Activated CD8-positive, alpha-beta memory T cell treated with anti-CD3 and anti-CD28 coated beads, Interleukin-2, amount 50 U/mL, for 48 hours (primary cell): Measurements from ENCODE around the gene CDH4.

Experiments used
- DNase-seq: peaks from one replicate; pipeline ENCODE4 v3.0.0-alpha.2; 2020

The CDH4 gene

DNA sequence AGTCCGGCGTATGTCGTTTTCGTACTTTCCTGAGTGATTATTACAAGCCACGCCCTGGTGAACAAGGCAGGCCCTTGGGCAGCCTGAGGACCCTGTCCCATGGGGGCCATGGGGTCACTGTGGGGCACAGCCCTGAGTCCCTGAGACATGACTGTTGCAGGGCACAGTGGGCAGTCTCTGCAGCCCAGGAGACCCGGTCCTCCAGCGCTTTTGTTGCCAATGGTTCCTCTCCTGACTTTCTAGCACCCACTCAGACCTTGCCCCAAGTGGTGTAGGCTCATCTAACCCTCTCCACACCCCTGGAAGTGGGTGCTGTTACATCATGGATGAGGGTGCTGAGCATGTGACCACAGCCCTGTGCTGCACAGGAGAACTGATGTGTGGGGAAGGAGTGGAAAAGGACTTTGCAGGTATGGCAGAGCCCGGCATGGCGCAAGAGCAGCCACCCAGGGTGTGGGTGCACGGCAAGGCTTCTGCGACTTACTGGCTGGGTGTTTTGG, 494.1 kb downstream of the CDH4 start:
- no peak for DNase-seq

- DNase-seq, result no peak
Measured at GRCh38 chr20:61746781-61747180, 494.7 kb downstream of the CDH4 start.

GRCh38 chr20:61748376-61748775, 496.3 kb downstream of the CDH4 start:
- no peak for DNase-seq

- DNase-seq, result no peak
Measured at GRCh38 chr20:61749406-61750075, 497.5 kb downstream of the CDH4 start.

GRCh38 chr20:61750093-61750492, 498.0 kb downstream of the CDH4 start:
- DNase-seq, result no peak

- no peak for DNase-seq
Measured at GRCh38 chr20:61752576-61752975, 500.5 kb downstream of the CDH4 start.

GRCh38 chr20:61753316-61753942, 501.4 kb downstream of the CDH4 start:
- no peak for DNase-seq

DNA sequence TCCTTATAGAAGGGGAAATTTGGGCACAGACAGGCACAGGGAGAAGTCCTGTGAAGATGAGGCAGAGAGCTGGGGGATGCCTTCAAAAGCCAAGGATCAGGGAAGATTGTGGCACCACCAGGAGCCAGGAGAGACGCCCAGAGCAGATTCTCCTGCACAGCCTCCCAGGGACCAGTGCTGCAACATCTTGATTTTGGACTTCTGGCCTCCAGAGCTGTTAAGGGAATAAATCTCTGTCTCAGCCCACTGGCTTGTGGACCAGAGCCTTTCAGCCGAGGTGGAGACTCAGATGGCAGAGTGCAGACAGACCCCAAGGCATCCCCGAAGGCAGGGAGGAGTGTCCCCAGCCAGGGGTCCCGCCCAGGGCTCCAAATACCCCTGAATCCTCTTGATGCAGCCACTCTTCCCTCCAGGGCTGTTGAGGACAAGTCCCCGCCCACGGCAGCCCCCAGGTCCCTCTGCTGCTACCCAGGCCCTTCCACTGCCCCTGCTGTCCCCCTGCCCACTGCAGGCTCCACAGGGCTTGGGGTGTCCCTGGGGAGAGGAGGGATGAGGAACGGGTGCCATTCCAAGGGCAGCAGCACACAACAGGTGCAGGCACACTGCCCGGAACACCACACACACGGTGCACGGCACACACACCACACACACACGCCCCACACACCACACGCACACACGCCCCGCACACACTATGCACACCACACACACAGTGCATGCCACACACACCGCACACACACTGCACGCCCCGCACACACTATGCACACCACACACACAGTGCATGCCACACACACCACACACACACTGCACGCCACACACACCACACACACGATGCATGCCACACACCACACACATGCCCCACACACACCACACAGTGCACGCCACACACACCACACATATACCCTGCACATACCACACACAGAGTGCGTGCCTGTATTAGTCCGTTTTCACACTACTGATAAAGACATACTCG, 502.2 kb downstream of the CDH4 start:
- DNase-seq, result no peak

DNA sequence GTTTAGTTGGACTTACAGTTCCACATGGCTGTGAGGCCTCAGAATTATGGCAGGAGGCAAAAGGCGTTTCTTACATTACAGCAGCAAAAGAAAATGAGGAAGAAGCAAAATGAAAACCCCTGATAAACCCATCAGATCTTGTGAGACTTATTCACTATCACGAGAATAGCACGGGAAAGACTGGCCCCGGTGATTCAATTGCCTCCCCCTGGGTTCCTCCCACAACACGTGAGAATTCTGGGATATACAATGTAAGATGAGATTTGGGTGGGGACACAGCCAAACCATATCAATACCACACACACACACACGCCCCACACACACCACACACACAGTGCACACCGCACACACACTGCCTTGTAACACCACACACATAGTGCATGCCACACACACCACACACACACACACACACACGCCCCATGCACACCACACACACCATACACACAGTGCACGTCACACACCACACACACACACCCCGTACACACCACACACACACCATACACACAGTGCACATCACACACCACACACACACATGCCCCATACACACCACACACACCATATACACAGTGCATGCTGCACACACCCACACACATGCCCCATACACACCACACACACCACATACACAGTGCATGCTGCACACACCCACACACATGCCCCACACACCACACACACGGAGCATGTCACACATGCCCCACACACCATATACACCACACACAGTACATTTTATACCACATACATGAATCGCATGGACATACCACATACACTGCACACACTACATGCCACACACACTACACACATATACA, 503.1 kb downstream of the CDH4 start:
- DNase-seq, result no peak

DNA sequence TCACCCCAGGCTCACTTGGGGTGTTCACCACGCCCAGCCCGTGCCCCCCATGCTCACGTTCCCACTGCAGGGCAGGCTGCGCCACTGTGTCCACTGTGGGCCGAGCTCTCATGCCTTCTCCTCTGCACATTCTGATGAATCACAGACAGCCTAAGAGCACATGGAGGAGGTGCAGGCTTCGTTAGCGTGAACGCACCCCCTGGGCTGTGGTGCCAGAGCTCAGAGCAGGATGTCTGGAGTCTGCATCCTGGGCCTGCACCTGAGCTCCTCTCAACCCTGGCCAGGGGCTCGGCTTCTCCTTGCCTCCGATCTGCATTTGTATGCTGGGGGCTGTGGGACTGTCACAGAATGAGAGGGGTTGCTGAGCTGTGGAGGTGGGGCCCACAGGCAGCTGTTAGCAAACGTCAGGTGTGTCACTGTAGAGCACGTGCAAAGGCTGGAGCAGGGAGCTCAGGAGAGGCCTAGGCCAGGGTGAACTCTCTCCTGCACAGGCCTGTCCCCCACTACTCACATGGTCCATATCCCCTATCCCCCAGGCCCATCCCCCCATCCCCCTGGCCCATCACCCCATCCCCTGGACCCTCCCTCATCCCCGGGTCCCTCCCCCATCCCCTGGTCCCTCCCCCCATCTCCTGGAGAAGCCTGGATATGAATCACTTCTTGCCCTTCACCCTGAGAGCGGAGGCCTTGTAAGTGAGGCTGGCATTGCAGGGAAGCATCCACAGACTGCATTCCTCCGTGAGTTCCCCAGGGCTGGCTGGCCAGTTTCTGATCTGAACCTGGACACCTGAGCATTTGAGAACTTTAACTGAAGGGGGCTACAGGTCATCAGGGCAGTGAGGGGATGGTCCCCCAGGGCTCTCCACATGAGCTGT, 504.1 kb downstream of the CDH4 start:
- DNase-seq, result no peak

DNA sequence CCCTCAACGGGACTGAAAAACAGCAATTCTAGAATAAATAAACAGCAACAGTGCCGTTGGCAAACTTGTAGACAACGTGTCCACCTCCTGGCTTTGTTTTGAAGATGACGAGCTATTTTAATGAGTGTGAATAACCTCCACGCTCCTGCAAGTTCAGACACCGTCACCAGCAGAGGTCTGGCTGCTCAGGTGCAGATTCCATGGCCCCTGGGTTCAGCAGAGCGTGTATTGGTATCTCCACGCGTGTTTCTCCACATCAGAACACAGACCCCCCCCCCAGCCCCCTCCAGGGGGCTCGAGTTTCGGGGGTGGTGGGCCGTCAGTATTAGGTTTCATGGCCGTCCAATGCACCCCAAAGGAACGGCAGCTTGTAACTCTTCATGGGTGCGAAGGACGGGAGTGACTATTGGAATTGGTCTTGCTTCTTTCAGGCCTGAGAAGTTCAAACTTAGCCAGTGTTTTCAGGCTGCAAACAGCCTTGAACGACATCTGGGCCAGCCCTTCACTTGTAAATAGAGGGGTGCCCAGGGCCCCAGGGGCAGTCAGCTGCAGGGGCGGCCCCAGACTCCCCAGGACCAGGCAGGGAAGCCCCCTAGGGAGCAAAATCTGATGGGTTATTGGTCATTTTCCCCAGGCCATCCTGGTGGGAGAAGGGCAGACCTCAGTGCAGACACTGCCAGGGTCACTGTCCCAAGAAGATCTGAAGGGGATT, 505.1 kb downstream of the CDH4 start:
- DNase-seq, result no peak

GRCh38 chr20:61757678-61758563, 505.9 kb downstream of the CDH4 start:
- DNase-seq, result no peak

DNA sequence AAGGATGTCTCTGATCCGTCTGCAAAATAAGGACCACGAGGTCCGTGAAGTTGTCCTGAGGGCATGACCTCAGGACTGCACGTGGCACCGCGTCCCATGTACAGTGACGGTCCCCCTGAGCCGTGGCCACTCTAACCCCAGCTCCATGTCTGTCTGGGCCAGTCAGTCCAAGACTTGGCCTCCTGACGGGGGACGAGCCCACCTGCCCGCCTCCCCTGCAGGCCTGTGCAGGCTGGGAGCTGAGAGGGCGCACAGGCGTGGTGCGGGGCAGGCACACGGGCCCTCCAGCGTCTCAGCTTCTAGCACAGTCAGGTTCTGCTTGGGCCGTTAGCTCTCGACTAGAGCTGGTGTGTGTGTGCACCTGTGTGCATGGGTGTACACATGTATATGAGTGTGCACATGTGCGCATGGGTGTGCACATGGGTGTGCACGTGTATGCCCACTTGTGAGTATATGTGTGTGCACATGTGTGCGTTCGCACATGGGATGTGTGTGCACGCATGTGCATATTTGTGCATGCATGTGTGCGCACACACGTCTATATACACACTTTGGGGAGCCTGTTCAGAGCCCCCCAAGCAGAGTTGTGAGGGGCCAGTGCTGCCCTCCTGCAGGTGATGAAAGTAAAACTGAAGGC, 506.6 kb downstream of the CDH4 start:
- no peak for DNase-seq

- no peak for DNase-seq
Measured at GRCh38 chr20:61759286-61760065, 507.4 kb downstream of the CDH4 start.

DNA sequence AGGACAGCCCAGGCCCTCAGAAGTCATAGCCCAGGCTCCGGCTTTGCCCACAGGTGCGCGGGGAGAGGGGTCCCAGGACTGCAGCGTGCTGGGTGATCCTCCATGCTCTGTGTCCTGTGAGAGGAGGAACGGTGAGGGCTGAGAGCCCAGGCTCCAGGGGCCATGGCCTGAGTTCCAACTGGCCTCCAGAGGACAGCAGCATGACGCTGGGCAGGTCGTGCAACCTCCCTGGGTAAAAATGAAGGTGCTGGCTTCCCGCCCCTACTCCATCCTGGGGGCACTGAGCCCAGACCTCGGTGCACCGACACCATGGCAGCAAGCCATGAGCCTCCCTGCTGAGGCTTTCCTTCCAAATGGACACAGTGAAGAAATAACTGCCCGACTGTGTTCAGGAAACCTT, 508.3 kb downstream of the CDH4 start:
- DNase-seq, result no peak

DNA sequence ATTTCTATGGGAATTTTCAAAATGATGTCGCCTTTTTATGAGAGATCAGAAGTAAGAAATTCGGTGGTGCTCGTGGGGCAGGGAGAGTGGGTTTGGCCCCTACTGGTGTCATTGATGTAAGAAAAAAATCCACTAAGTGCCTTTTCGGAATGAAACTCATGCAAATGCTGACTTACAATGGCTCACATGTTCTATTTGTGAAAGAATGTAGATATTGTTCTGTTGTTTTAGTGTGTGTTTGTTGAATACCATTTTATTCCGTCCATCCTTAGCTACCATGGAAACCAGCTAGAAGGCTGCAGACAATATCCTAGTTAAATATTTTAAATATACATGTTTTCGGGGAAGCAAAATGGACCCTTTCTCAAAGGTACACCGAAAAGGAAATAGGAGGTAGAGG, 508.7 kb downstream of the CDH4 start:
- no peak for DNase-seq

DNA sequence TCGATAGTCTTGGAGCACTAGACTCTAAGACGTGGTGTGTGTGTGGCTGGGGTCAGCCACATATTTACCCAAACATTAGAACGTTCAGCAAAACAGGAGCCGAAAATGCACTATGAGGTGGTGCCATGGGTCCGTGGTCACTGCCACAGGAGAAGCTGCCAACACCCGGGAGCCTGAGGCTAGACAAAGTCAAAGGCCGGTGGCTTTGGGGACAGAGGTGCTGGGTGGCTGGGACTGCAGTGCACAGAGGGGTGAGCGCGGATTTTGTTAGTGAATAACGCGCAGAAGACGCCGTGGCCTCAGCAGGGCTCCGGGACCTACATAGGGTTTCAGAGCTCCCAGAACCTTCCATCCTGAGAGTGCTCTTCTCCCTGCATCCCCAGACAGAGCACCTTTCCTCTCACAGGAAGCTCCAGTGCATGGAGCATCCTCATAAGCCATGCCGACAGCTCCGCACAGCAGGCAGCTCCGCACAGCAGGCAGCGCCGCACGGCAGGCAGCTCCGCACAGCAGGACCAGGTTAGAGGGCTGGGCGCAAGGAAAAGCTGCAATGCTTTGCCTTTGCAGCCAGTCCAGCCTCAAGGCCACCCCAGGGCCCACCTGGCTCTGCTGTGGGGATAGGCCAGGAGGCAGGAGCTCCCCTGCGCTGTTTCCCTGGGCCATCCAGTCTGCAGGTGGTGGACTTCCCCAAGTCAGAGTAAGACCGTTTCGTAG, 509.5 kb downstream of the CDH4 start:
- DNase-seq, result no peak

GRCh38 chr20:61762167-61762710, 510.2 kb downstream of the CDH4 start:
- no peak for DNase-seq
